ENCODE data around the gene NFKBIB. TPM values are rescaled to one million over a fixed set of nuclear protein-coding genes. Genes with fewer than 3 reads are reported as not detected.

The NFKBIB gene
- total and polyA plus RNA-seq, 2 of the 13 experiments (the other 11 are each of a cell fraction or from before 2014, with no cell fraction given): 8.6 to 14.9 TPM

DNA sequence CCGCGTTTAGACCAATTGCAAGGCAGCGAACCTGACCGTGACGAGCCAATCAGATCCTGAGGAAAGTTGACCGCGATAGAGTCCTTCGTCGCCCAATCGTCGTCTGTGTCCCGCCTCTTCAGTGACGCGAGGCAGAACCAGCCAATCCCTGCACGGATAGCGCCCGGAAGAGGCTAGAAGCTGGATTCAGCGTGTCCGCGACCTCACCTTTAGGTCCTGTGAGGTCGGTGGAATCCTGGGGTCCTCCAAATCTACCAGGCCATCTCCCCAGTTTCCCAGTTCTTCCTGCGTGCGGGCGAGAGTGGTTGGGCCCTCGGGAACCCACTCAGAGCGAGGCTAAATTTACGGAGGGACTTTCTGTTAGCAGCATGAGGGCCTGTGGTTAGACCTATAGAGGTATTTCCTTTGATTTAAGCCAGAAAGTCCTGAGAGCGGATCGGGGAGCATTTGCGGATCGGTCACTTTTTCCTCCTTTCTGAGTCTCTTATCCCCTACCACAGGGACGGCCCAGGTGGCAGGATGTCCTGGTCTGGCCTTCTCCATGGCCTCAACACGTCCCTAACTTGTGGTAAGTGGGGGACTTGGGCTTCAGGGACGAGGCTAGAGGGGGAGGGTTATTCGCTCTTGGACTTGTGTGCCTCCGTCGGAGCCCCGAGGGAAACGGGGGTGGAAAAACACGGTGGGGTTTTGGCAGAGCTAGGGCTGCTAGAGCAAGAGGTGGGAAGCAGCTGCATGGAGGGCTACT lies 31.2 kb downstream of the NFKBIB start, which contains the start of gene MRPS12 (continued):
- TF ChIP-seq MTA3 (CRISPR knock-in tag; IDR thresholded peaks at IDR 0.05) (no peak), ZC3H13 (CRISPR knock-in tag; IDR thresholded peaks at IDR 0.05) (no peak), ZNF263 (CRISPR knock-in tag; IDR thresholded peaks at IDR 0.05) (no peak), ZNF563 (CRISPR knock-in tag; IDR thresholded peaks at IDR 0.05) (no peak), ZFY (CRISPR knock-in tag; IDR thresholded peaks at IDR 0.05) (peak; percentile 80), ZSCAN20 (CRISPR knock-in tag; IDR thresholded peaks at IDR 0.05; ENCODE audit: borderline replicate concordance) (no peak), SETDB1 (CRISPR knock-in tag; IDR thresholded peaks at IDR 0.05; ENCODE audit: borderline replicate concordance) (no peak), TGIF2 (CRISPR knock-in tag; IDR thresholded peaks at IDR 0.05) (no peak), ZNF850 (CRISPR knock-in tag; conservative IDR thresholded peaks at IDR 0.05) (no peak), HHEX (CRISPR knock-in tag; IDR thresholded peaks at IDR 0.05) (no peak), ARNTL (CRISPR knock-in tag; IDR thresholded peaks at IDR 0.05) (0 out of 2 replicates have a peak, but pooled peaks have one; percentile 33), ZNF83 (CRISPR knock-in tag; IDR thresholded peaks at IDR 0.05; ENCODE audit: borderline replicate concordance) (no peak), NBN (conservative IDR thresholded peaks at IDR 0.05) (no peak), SMYD3 (CRISPR knock-in tag; IDR thresholded peaks at IDR 0.05) (no peak), TEAD3 (CRISPR knock-in tag; optimal IDR thresholded peaks at IDR 0.05; ENCODE audit: borderline replicate concordance) (no peak), ZFP41 (CRISPR knock-in tag; IDR thresholded peaks at IDR 0.05; ENCODE audit: borderline replicate concordance) (no peak), SMC3 (IDR thresholded peaks at IDR 0.05; ENCODE audit: low read length) (no peak), ZFP1 (CRISPR knock-in tag; IDR thresholded peaks at IDR 0.05) (no peak), CBX5 (CRISPR knock-in tag; IDR thresholded peaks at IDR 0.05; ENCODE audit: borderline replicate concordance) (no peak), ZNF260 (CRISPR knock-in tag; IDR thresholded peaks at IDR 0.05; ENCODE audit: borderline replicate concordance, low read depth) (no peak), SRF (IDR thresholded peaks at IDR 0.05; ENCODE audit: low read depth, low read length) (no peak)
- TF ChIP-seq, protein P1, sequence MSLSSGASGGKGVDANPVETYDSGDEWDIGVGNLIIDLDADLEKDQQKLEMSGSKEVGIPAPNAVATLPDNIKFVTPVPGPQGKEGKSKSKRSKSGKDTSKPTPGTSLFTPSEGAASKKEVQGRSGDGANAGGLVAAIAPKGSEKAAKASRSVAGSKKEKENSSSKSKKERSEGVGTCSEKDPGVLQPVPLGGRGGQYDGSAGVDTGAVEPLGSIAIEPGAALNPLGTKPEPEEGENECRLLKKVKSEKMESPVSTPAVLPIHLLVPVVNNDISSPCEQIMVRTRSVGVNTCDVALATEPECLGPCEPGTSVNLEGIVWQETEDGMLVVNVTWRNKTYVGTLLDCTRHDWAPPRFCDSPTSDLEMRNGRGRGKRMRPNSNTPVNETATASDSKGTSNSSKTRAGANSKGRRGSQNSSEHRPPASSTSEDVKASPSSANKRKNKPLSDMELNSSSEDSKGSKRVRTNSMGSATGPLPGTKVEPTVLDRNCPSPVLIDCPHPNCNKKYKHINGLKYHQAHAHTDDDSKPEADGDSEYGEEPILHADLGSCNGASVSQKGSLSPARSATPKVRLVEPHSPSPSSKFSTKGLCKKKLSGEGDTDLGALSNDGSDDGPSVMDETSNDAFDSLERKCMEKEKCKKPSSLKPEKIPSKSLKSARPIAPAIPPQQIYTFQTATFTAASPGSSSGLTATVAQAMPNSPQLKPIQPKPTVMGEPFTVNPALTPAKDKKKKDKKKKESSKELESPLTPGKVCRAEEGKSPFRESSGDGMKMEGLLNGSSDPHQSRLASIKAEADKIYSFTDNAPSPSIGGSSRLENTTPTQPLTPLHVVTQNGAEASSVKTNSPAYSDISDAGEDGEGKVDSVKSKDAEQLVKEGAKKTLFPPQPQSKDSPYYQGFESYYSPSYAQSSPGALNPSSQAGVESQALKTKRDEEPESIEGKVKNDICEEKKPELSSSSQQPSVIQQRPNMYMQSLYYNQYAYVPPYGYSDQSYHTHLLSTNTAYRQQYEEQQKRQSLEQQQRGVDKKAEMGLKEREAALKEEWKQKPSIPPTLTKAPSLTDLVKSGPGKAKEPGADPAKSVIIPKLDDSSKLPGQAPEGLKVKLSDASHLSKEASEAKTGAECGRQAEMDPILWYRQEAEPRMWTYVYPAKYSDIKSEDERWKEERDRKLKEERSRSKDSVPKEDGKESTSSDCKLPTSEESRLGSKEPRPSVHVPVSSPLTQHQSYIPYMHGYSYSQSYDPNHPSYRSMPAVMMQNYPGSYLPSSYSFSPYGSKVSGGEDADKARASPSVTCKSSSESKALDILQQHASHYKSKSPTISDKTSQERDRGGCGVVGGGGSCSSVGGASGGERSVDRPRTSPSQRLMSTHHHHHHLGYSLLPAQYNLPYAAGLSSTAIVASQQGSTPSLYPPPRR (CRISPR knock-in tag; IDR thresholded peaks at IDR 0.05; ENCODE audit: borderline replicate concordance): no peak
- TF ChIP-seq, protein P2, sequence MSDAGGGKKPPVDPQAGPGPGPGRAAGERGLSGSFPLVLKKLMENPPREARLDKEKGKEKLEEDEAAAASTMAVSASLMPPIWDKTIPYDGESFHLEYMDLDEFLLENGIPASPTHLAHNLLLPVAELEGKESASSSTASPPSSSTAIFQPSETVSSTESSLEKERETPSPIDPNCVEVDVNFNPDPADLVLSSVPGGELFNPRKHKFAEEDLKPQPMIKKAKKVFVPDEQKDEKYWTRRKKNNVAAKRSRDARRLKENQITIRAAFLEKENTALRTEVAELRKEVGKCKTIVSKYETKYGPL (CRISPR knock-in tag; IDR thresholded peaks at IDR 0.05): no peak
- TF ChIP-seq, protein P3, sequence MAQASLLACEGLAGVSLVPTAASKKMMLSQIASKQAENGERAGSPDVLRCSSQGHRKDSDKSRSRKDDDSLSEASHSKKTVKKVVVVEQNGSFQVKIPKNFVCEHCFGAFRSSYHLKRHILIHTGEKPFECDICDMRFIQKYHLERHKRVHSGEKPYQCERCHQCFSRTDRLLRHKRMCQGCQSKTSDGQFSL (CRISPR knock-in tag; IDR thresholded peaks at IDR 0.05): no peak
- TF ChIP-seq, protein P4, sequence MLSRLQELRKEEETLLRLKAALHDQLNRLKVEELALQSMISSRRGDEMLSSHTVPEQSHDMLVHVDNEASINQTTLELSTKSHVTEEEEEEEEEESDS (CRISPR knock-in tag; IDR thresholded peaks at IDR 0.05; ENCODE audit: borderline replicate concordance): no peak
- TF ChIP-seq, protein P5, sequence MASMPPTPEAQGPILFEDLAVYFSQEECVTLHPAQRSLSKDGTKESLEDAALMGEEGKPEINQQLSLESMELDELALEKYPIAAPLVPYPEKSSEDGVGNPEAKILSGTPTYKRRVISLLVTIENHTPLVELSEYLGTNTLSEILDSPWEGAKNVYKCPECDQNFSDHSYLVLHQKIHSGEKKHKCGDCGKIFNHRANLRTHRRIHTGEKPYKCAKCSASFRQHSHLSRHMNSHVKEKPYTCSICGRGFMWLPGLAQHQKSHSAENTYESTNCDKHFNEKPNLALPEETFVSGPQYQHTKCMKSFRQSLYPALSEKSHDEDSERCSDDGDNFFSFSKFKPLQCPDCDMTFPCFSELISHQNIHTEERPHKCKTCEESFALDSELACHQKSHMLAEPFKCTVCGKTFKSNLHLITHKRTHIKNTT (CRISPR knock-in tag; IDR thresholded peaks at IDR 0.05): no peak
